WTC11 (cell line): ENCODE results near the gene TAL1. TPM values are rescaled to one million over a fixed set of nuclear protein-coding genes. Genes with fewer than 3 reads are reported as not detected.
A peak's percentile ranks its signal among the peaks of the same experiment; 100 is the strongest.
"Not testable (repeated sequence)": the region's sequence is repeated elsewhere in the genome, so short reads cannot be mapped to it uniquely, and the experiment has no call there.

Source experiments
- ATAC-seq: fragments of 200-7000 bp; cut with Tn5 transposase; 2 replicates; pipeline ENCODE4 v1.10.0; 2021; ENCODE audit warnings: mild to moderate bottlenecking, moderate library complexity
- Bru-seq: library from RNA; stranded (reverse); fragments of 400-500 nt; gene quantifications from one replicate; lab custom pipeline; 2021; lab: Mats Ljungman, UMichigan
- CTCF ChIA-PET: fragments of 300-600 bp; sonication (Branson Sonifier 250); formaldehyde crosslinking; loops from one replicate; lab custom pipeline; 2021; ENCODE audit warnings: antibody characterized with exemption; lab: Charles Lee
- POLR2A ChIA-PET: fragments of 350-600 bp; sonication (Branson Sonifier 250); formaldehyde crosslinking; loops from one replicate; lab custom pipeline; 2021; ENCODE audit warnings: antibody characterized with exemption; lab: Charles Lee
- DNase-seq: peaks from one replicate; pipeline ENCODE4 v3.0.0; 2021; ENCODE audit warnings: low spot score
- H3K27ac Mint-ChIP-seq: 2 replicates; pipeline ENCODE4 v1.8.0; 2021; ENCODE audit warnings: mixed read lengths
- H3K27me3 Mint-ChIP-seq: 2 replicates; pipeline ENCODE4 v1.8.0; 2021; ENCODE audit warnings: low read depth, mild to moderate bottlenecking, moderate library complexity, mixed read lengths
- H3K36me3 Mint-ChIP-seq: 2 replicates; pipeline ENCODE4 v1.8.0; 2021; ENCODE audit warnings: mixed read lengths
- H3K4me1 Mint-ChIP-seq: 2 replicates; pipeline ENCODE4 v1.8.0; 2022; ENCODE audit warnings: mixed read lengths
- H3K4me3 Mint-ChIP-seq: 2 replicates; pipeline ENCODE4 v1.8.0; 2021; ENCODE audit warnings: mild to moderate bottlenecking, moderate library complexity, mixed read lengths
- H3K9me3 Mint-ChIP-seq: 2 replicates; pipeline ENCODE4 v1.8.0; 2021; ENCODE audit warnings: mixed read lengths
- AFF4 ChIP-seq: sonication (generic); formaldehyde crosslinking; IDR thresholded peaks from 2 replicates; pipeline ENCODE4 v1.8.1; 2023; ENCODE audit warnings: mild to moderate bottlenecking, missing genetic modification reagents, borderline replicate concordance
- CREB1 ChIP-seq: sonication (generic); formaldehyde crosslinking; IDR thresholded peaks from 2 replicates; pipeline ENCODE4 v1.8.0; 2023; ENCODE audit warnings: mild to moderate bottlenecking, missing genetic modification reagents
- EMX1 ChIP-seq: fragments of 250-450 bp; sonication (Bioruptor Pico); IDR thresholded peaks from 2 replicates; pipeline ENCODE4 v1.8.0; 2021; ENCODE audit warnings: mild to moderate bottlenecking
- ETV6 ChIP-seq: sonication (generic); formaldehyde crosslinking; IDR thresholded peaks from 2 replicates; pipeline ENCODE4 v1.8.1; 2022; ENCODE audit warnings: mild to moderate bottlenecking, missing genetic modification reagents
- FOXP1 ChIP-seq: sonication (generic); formaldehyde crosslinking; IDR thresholded peaks from 2 replicates; pipeline ENCODE4 v1.8.0; 2022; ENCODE audit warnings: missing genetic modification reagents, mild to moderate bottlenecking, moderate library complexity, borderline replicate concordance
- JUN ChIP-seq: sonication (generic); formaldehyde crosslinking; IDR thresholded peaks from 2 replicates; pipeline ENCODE4 v1.8.0; 2023; ENCODE audit warnings: mild to moderate bottlenecking, missing genetic modification reagents
- NR2C2 ChIP-seq: sonication (generic); formaldehyde crosslinking; IDR thresholded peaks from 2 replicates; pipeline ENCODE4 v1.8.0; 2022; ENCODE audit warnings: mild to moderate bottlenecking, missing genetic modification reagents
- RORB ChIP-seq: fragments of 250-450 bp; sonication (Bioruptor Pico); IDR thresholded peaks from 2 replicates; pipeline ENCODE4 v1.9.0; 2021; ENCODE audit warnings: mild to moderate bottlenecking
- SMAD3 ChIP-seq: sonication (generic); formaldehyde crosslinking; IDR thresholded peaks from 2 replicates; pipeline ENCODE4 v1.8.0; 2022; ENCODE audit warnings: missing genetic modification reagents, mild to moderate bottlenecking, borderline replicate concordance
- USF1 ChIP-seq: sonication (generic); formaldehyde crosslinking; IDR thresholded peaks from 2 replicates; pipeline ENCODE4 v1.8.0; 2022; ENCODE audit warnings: mild to moderate bottlenecking, missing genetic modification reagents
- ZBTB21 ChIP-seq: sonication (generic); formaldehyde crosslinking; IDR thresholded peaks from 2 replicates; pipeline ENCODE4 v1.8.1; 2023; ENCODE audit warnings: mild to moderate bottlenecking, missing genetic modification reagents, borderline replicate concordance
- ZNF219 ChIP-seq: sonication (generic); formaldehyde crosslinking; IDR thresholded peaks from 2 replicates; pipeline ENCODE4 v1.8.0; 2023; ENCODE audit warnings: missing genetic modification reagents, mild to moderate bottlenecking, borderline replicate concordance
- long read RNA-seq, 3 experiments: library from RNA in 1 of 3; library from capped mRNA in 1 of 3; library from polyadenylated mRNA in 1 of 3; unstranded in 2 of 3; stranded (forward) in 1 of 3; transcript quantifications; one replicate each; pipeline ENCODE4 v2.0.0, GENCODE V29; 2021
- total RNA-seq: library from RNA; stranded (reverse); gene quantifications from 3 replicates; pipeline ENCODE4 v1.2.3, GENCODE V29; 2021
- TF ChIP-seq, protein P1 (sequence below): fragments of 250-450 bp; sonication (Bioruptor Pico); IDR thresholded peaks from 2 replicates; pipeline ENCODE4 v2.1.2; 2022; ENCODE audit warnings: mild to moderate bottlenecking, moderate library complexity
- TF ChIP-seq, protein P2 (sequence below): fragments of 250-450 bp; sonication (Bioruptor Pico); IDR thresholded peaks from 2 replicates; pipeline ENCODE4 v1.9.0; 2021; ENCODE audit warnings: mild to moderate bottlenecking

Gene TAL1
- total RNA-seq (0.41 to 0.63 TPM (median 0.57 TPM) in 3 replicates), Bru-seq, nascent RNA (percentile 18 among the genes with signal in this experiment)
- long read RNA-seq, experiment 1, result 0 reads
- long read RNA-seq, experiment 2, result 0 reads
- long read RNA-seq, experiment 3, result 0 reads

GRCh38 chr1:47232187-47232874, at the start of gene TAL1:
TAL1 (minus strand) TSS chr1:47232225; CDS start chr1:47225888, 6,337 bp downstream.
- Mint-ChIP-seq H3K36me3 (no peaks in the 10 kb centered on the region), H3K9me3 (no peaks in the 10 kb centered on the region), H3K4me1 (peaks cover 59% of the 10 kb centered on the region), H3K4me3 (peak within 1 kb of the TSS; percentile 69), H3K27ac (no peak within 1 kb of the TSS), H3K27me3 (peaks cover 100% of the 10 kb centered on the region)
- CTCF ChIA-PET, result interaction anchor here (0.9 to 1.6 kb wide), 5 partner anchors 30 to 204 kb away, joined by 4 to 9 read pairs (median 5); no protein-coding TSS in a partner anchor
- ATAC-seq, result peak; percentile 11; the same call in 1 of the 2 replicates
- POLR2A ChIA-PET, result no interaction called here
- DNase-seq, result no peak
- 0 out of 2 replicates have a peak, but pooled peaks have one; percentile 23 for TF ChIP-seq ZNF219
- TF ChIP-seq AFF4, result no peak
- TF ChIP-seq, all 79 proteins: peak for 1

DNA sequence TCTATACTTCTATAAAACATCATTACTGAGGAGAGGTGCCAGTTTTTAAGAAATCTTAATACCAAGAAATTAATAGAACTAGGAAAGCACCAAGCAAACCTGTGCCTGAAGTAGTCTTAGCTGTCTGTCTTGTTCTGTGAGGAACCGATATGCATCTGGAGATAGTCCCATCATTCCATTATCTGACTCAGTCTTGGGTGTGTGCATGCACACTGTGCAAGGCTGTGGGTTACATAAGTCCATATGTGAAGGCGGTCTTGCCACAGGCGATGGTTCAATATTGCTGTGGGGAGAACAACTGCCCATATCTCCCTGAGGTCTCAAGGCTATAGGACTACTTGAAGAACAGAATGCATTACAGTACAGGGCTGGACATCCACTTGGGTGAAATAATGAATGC, 48.1 kb upstream of the TAL1 start:
- TF ChIP-seq EMX1 (CRISPR knock-in tag), result no peak
- no peak for TF ChIP-seq SMAD3 (CRISPR knock-in tag)
- TF ChIP-seq CREB1 (CRISPR knock-in tag), result no peak
- TF ChIP-seq, protein P1, sequence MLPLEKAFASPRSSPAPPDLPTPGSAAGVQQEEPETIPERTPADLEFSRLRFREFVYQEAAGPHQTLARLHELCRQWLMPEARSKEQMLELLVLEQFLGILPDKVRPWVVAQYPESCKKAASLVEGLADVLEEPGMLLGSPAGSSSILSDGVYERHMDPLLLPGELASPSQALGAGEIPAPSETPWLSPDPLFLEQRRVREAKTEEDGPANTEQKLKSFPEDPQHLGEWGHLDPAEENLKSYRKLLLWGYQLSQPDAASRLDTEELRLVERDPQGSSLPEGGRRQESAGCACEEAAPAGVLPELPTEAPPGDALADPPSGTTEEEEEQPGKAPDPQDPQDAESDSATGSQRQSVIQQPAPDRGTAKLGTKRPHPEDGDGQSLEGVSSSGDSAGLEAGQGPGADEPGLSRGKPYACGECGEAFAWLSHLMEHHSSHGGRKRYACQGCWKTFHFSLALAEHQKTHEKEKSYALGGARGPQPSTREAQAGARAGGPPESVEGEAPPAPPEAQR (CRISPR knock-in tag), result no peak
- Mint-ChIP-seq H3K4me3 (no peak overlapping the region), H3K9me3 (no peaks in the 10 kb centered on the region), H3K27ac (no peak overlapping the region), H3K4me1 (no peaks in the 10 kb centered on the region), H3K27me3 (no peaks in the 10 kb centered on the region), H3K36me3 (peaks cover 44% of the 10 kb centered on the region)
- ChIA-PET POLR2A (no interaction called here), CTCF (no interaction called here)
- DNase-seq (no peak), ATAC-seq (no peak)

- ATAC-seq (no peak), DNase-seq (no peak)
- ChIA-PET POLR2A (no interaction called here), CTCF (no interaction called here)
- Mint-ChIP-seq H3K4me1 (no peaks in the 10 kb centered on the region), H3K4me3 (no peak overlapping the region), H3K36me3 (peaks cover 51% of the 10 kb centered on the region), H3K9me3 (no peaks in the 10 kb centered on the region), H3K27ac (no peak overlapping the region), H3K27me3 (no peaks in the 10 kb centered on the region)
- TF ChIP-seq NR2C2, result no peak
- no peak for TF ChIP-seq ZBTB21 (CRISPR knock-in tag)
- no peak for TF ChIP-seq RORB (CRISPR knock-in tag)
- no peak for TF ChIP-seq USF1
- TF ChIP-seq FOXP1 (CRISPR knock-in tag), result no peak
- no peak for TF ChIP-seq ETV6 (CRISPR knock-in tag)
- no peak for TF ChIP-seq JUN (CRISPR knock-in tag)
- TF ChIP-seq, protein P2, sequence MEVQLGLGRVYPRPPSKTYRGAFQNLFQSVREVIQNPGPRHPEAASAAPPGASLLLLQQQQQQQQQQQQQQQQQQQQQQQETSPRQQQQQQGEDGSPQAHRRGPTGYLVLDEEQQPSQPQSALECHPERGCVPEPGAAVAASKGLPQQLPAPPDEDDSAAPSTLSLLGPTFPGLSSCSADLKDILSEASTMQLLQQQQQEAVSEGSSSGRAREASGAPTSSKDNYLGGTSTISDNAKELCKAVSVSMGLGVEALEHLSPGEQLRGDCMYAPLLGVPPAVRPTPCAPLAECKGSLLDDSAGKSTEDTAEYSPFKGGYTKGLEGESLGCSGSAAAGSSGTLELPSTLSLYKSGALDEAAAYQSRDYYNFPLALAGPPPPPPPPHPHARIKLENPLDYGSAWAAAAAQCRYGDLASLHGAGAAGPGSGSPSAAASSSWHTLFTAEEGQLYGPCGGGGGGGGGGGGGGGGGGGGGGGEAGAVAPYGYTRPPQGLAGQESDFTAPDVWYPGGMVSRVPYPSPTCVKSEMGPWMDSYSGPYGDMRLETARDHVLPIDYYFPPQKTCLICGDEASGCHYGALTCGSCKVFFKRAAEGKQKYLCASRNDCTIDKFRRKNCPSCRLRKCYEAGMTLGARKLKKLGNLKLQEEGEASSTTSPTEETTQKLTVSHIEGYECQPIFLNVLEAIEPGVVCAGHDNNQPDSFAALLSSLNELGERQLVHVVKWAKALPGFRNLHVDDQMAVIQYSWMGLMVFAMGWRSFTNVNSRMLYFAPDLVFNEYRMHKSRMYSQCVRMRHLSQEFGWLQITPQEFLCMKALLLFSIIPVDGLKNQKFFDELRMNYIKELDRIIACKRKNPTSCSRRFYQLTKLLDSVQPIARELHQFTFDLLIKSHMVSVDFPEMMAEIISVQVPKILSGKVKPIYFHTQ (CRISPR knock-in tag), result no peak
Observed at GRCh38 chr1:47276850-47277249, 44.8 kb upstream of the TAL1 start.

GRCh38 chr1:47275811-47276210, 43.8 kb upstream of the TAL1 start:
- POLR2A ChIA-PET, DNase-seq, ATAC-seq, H3K27ac Mint-ChIP-seq, H3K4me3 Mint-ChIP-seq, H3K9me3 Mint-ChIP-seq, H3K27me3 Mint-ChIP-seq, H3K4me1 Mint-ChIP-seq: not testable (repeated sequence)
- CTCF ChIA-PET, result interaction anchor here (1.2 kb wide), 2 partner anchors 83 to 97 kb away, joined by 3 to 4 read pairs; no protein-coding TSS in a partner anchor
- peaks cover 47% of the 10 kb centered on the region for H3K36me3 Mint-ChIP-seq

- H3K4me1 Mint-ChIP-seq, H3K27me3 Mint-ChIP-seq, H3K9me3 Mint-ChIP-seq, H3K27ac Mint-ChIP-seq, H3K4me3 Mint-ChIP-seq, DNase-seq, POLR2A ChIA-PET, ATAC-seq: not testable (repeated sequence)
- H3K36me3 Mint-ChIP-seq, result peaks cover 50% of the 10 kb centered on the region
- CTCF ChIA-PET, result interaction anchor here (0.6 to 1.0 kb wide), 2 partner anchors 86 to 381 kb away, joined by 3 read pairs; no protein-coding TSS in a partner anchor
Observed at GRCh38 chr1:47265529-47265928, 33.5 kb upstream of the TAL1 start.
